MCF 10A (cell line): ENCODE data around the gene CTAGE1. TPM values are rescaled to one million over a fixed set of nuclear protein-coding genes. Genes with fewer than 3 reads are reported as not detected.

ENCODE experiments used
- BruUV-seq: library from RNA; stranded (reverse); fragments of 400-500 nt; replicated peaks from 2 replicates; lab custom pipeline; 2021; lab: Mats Ljungman, UMichigan
- CTCF ChIA-PET: fragments of 300-600 bp; sonication (Branson Sonifier 250); formaldehyde crosslinking; extraction: SDS; loops from one replicate; lab custom pipeline; 2021; ENCODE audit warnings: antibody characterized with exemption, inconsistent platforms; lab: Yijun Ruan, JAX
- POLR2A ChIA-PET: fragments of 300-600, 350-650 bp; sonication (Branson Sonifier 250); formaldehyde crosslinking; extraction: SDS; loops from one replicate; lab custom pipeline; 2020; ENCODE audit warnings: antibody characterized with exemption, inconsistent platforms; lab: Yijun Ruan, JAX
- DNase-seq: peaks from one replicate; pipeline ENCODE4 v3.0.0-alpha.2; 2018; ENCODE audit not compliant: unreplicated experiment
- H3K27ac Mint-ChIP-seq: one replicate; pipeline ENCODE4 v1.8.0; 2022; ENCODE audit warnings: mild to moderate bottlenecking, low read depth, mixed read lengths; ENCODE audit not compliant: unreplicated experiment
- H3K27me3 Mint-ChIP-seq: one replicate; pipeline ENCODE4 v1.8.0; 2022; ENCODE audit warnings: mixed read lengths; ENCODE audit not compliant: insufficient read depth, unreplicated experiment
- H3K36me3 Mint-ChIP-seq: one replicate; pipeline ENCODE4 v1.8.0; 2022; ENCODE audit warnings: mild to moderate bottlenecking, moderate library complexity, mixed read lengths; ENCODE audit not compliant: insufficient read depth, unreplicated experiment
- H3K4me1 Mint-ChIP-seq: one replicate; pipeline ENCODE4 v1.8.0; 2022; ENCODE audit warnings: mixed read lengths; ENCODE audit not compliant: insufficient read depth, unreplicated experiment
- H3K4me3 Mint-ChIP-seq: one replicate; pipeline ENCODE4 v1.8.0; 2022; ENCODE audit warnings: mild to moderate bottlenecking, moderate library complexity, mixed read lengths; ENCODE audit not compliant: unreplicated experiment
- H3K9me3 Mint-ChIP-seq: one replicate; pipeline ENCODE4 v1.8.0; 2022; ENCODE audit warnings: mixed read lengths; ENCODE audit not compliant: unreplicated experiment
- intact Hi-C: fragments of 100-400 bp; cut with micrococcal nuclease; formaldehyde crosslinking; loops from 2 replicates; pipeline ENCODE4 v1.14.1; 2022
- total RNA-seq: library from RNA; stranded (reverse); gene quantifications from 2 replicates; pipeline ENCODE4 v1.2.3, GENCODE V29; 2022
- TF ChIP-seq, protein P1 (sequence below): fragments of 200-600 bp; IDR thresholded peaks from one replicate; pipeline ENCODE4 v1.8.0; 2022; ENCODE audit warnings: antibody characterized with exemption, mild to moderate bottlenecking; ENCODE audit not compliant: unreplicated experiment

The CTAGE1 gene
- total RNA-seq, 1 experiment from 2014 or later, result not detected

GRCh38 chr18:22412176-22412911 is 5.4 kb downstream of the CTAGE1 start:
- no TSS peak for BruUV-seq
- peaks cover 22% of the 10 kb centered on the region for H3K9me3 Mint-ChIP-seq
- no peak overlapping the region for H3K27ac Mint-ChIP-seq
- TF ChIP-seq, protein P1, sequence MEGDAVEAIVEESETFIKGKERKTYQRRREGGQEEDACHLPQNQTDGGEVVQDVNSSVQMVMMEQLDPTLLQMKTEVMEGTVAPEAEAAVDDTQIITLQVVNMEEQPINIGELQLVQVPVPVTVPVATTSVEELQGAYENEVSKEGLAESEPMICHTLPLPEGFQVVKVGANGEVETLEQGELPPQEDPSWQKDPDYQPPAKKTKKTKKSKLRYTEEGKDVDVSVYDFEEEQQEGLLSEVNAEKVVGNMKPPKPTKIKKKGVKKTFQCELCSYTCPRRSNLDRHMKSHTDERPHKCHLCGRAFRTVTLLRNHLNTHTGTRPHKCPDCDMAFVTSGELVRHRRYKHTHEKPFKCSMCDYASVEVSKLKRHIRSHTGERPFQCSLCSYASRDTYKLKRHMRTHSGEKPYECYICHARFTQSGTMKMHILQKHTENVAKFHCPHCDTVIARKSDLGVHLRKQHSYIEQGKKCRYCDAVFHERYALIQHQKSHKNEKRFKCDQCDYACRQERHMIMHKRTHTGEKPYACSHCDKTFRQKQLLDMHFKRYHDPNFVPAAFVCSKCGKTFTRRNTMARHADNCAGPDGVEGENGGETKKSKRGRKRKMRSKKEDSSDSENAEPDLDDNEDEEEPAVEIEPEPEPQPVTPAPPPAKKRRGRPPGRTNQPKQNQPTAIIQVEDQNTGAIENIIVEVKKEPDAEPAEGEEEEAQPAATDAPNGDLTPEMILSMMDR, result no peak
- POLR2A ChIA-PET, result interaction anchor here (0.6 to 1.6 kb wide), 5 partner anchors 15 to 689 kb away, joined by 3 to 10 read pairs (median 3); no protein-coding TSS in a partner anchor
- CTCF ChIA-PET, result interaction anchor here (0.5 to 1.7 kb wide), 2 partner anchors 10 to 489 kb away, joined by 3 to 6 read pairs; no protein-coding TSS in a partner anchor
- peaks cover 5% of the 10 kb centered on the region for H3K4me1 Mint-ChIP-seq
- no peaks in the 10 kb centered on the region for H3K36me3 Mint-ChIP-seq
- H3K4me3 Mint-ChIP-seq, result no peak overlapping the region
- peak; percentile 36 for DNase-seq
- peaks cover 10% of the 10 kb centered on the region for H3K27me3 Mint-ChIP-seq
- intact Hi-C loops, result no loop called here

DNA sequence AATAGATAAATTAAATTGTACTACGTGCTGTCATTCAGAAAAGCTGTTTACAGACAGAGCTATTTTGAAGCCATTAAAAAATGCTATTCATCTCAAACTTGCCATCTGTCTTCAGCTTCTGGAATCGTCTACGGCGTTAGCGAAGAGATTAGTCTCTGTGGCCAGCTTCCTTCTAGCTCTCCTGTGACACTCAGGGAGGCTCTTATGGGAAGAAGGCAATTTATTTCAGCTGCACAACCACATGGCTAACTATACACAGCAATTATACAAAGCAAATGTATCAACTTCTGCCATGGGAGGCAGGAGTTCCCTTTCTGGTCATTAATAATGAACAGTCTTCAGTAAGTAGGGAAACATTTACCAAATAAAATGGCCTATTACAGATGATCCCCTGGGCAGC is 6.3 kb downstream of the CTAGE1 start:
- Mint-ChIP-seq H3K27ac (no peak overlapping the region), H3K9me3 (peaks cover 24% of the 10 kb centered on the region), H3K4me3 (no peak overlapping the region), H3K36me3 (no peaks in the 10 kb centered on the region), H3K27me3 (peaks cover 1% of the 10 kb centered on the region), H3K4me1 (peaks cover 5% of the 10 kb centered on the region)
- no peak for DNase-seq
- TF ChIP-seq, protein P1, result no peak
- POLR2A ChIA-PET, result interaction anchor here (1.2 to 1.6 kb wide), 2 partner anchors 23 to 55 kb away, joined by 3 to 10 read pairs; no protein-coding TSS in a partner anchor
- BruUV-seq, result no TSS peak
- CTCF ChIA-PET, result interaction anchor here (0.5 to 1.7 kb wide), 2 partner anchors 9 to 488 kb away, joined by 3 to 6 read pairs; no protein-coding TSS in a partner anchor
- intact Hi-C loops, result no loop called here

GRCh38 chr18:22410126-22410525 is 7.6 kb downstream of the CTAGE1 start:
- no TSS peak for BruUV-seq
- no peaks in the 10 kb centered on the region for H3K27me3 Mint-ChIP-seq
- H3K27ac Mint-ChIP-seq, result no peak overlapping the region
- no peaks in the 10 kb centered on the region for H3K36me3 Mint-ChIP-seq
- H3K9me3 Mint-ChIP-seq, result peaks cover 24% of the 10 kb centered on the region
- CTCF ChIA-PET, result interaction anchor here (0.6 to 0.9 kb wide), 3 partner anchors 24 to 246 kb away, joined by 3 read pairs; no protein-coding TSS in a partner anchor
- no peak overlapping the region for H3K4me3 Mint-ChIP-seq
- intact Hi-C loops, result no loop called here
- DNase-seq, result no peak
- TF ChIP-seq, protein P1, result no peak
- H3K4me1 Mint-ChIP-seq, result peaks cover 5% of the 10 kb centered on the region
- POLR2A ChIA-PET, result interaction anchor here (1.2 kb wide), 1 partner anchor 56 kb away, joined by 4 read pairs; no protein-coding TSS in a partner anchor

DNA sequence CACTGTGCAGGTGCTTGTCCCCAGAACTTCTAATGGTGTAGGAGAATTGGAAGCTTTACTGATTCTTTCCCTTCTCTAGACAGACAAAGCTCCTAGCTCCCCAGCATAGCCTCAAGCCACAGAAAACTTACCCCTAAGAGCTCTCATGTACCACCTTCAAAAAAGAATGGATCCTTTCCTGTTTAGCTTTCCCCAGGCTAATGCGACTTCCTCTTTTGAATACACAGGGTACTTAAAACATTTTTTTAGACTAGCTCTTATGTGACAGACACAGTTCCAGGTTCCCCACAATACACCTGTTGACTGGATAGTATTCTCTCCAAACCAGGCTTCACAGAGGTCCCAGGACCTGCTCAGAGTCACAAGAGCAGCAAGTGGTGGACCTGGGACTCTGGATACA is 8.3 kb downstream of the CTAGE1 start:
- CTCF ChIA-PET, result interaction anchor here (0.7 to 1.5 kb wide), 4 partner anchors 8 to 246 kb away, joined by 3 to 4 read pairs (median 3); partner anchors contain the start of gene CTAGE1

More for the DNA sequence above, 8.3 kb downstream of the CTAGE1 start:
- H3K36me3 Mint-ChIP-seq, result no peaks in the 10 kb centered on the region
- no TSS peak for BruUV-seq
- no peak for DNase-seq
- TF ChIP-seq, protein P1, result no peak
- intact Hi-C loops, result no loop called here
- no peak overlapping the region for H3K27ac Mint-ChIP-seq
- H3K4me3 Mint-ChIP-seq, result no peak overlapping the region
- POLR2A ChIA-PET, result interaction anchor here (0.7 kb wide), 1 partner anchor 157 kb away, joined by 3 read pairs; no protein-coding TSS in a partner anchor
- peaks cover 24% of the 10 kb centered on the region for H3K9me3 Mint-ChIP-seq
- no peaks in the 10 kb centered on the region for H3K27me3 Mint-ChIP-seq
- peaks cover 5% of the 10 kb centered on the region for H3K4me1 Mint-ChIP-seq
